LNCaP clone FGC (cell line): Measurements from ENCODE around the gene BCL2.

Experiments used
- DNase-seq: peaks from one replicate; pipeline ENCODE4 v3.0.0-alpha.2; 2011; ENCODE audit warnings: low read depth
- H3K4me3 ChIP-seq: 2 replicates; pipeline ENCODE4 v1.5.1; 2011; ENCODE audit warnings: mild to moderate bottlenecking, low read depth, low read length, control low read depth
- TF ChIP-seq, protein P1 (sequence below): IDR thresholded peaks from 2 replicates; pipeline ENCODE4 v1.5.1; 2012; ENCODE audit warnings: mild to moderate bottlenecking; ENCODE audit not compliant: control insufficient read depth, insufficient read depth; ENCODE audit errors: extremely low read depth

Gene BCL2

DNA sequence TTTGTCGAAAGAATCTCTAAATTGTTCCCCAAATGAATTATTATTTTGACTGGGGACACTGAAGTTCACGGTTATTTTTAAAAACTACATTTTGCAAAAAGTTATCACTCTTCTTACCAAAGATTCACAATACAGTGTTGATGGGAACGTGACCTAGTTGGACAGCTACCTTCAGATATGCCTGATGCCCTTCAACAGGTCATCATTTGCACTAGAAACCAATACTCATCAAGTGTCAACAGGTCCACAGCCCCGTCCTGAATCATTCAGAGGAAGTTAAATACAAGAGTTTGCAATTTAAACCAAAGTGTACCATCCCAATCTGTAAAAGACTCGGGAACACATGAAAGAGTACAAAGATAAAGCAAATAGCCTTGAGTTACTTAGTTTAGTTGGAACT lies 28.3 kb downstream of the BCL2 start:
- TF ChIP-seq, protein P1, sequence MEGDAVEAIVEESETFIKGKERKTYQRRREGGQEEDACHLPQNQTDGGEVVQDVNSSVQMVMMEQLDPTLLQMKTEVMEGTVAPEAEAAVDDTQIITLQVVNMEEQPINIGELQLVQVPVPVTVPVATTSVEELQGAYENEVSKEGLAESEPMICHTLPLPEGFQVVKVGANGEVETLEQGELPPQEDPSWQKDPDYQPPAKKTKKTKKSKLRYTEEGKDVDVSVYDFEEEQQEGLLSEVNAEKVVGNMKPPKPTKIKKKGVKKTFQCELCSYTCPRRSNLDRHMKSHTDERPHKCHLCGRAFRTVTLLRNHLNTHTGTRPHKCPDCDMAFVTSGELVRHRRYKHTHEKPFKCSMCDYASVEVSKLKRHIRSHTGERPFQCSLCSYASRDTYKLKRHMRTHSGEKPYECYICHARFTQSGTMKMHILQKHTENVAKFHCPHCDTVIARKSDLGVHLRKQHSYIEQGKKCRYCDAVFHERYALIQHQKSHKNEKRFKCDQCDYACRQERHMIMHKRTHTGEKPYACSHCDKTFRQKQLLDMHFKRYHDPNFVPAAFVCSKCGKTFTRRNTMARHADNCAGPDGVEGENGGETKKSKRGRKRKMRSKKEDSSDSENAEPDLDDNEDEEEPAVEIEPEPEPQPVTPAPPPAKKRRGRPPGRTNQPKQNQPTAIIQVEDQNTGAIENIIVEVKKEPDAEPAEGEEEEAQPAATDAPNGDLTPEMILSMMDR, result no peak
- H3K4me3 ChIP-seq, result no peak overlapping the region
- no peak for DNase-seq

DNA sequence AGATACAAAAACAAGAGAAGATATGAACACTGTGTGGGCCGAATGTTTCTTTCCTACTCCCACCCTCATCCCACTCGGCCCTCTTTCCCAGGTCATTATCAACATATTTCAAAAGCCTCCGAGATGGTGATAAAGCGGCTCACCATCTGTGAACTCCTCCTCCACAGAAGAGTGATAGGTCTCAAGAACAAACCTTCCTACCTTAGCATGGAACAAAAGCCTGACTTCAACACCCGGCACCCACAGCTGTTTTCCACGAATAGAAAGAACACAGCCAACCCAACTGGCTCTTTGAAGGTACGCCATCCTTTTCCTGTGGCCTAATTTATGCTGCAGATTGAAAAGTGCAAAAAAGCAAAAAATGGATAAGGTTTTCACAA lies 28.8 kb downstream of the BCL2 start:
- H3K4me3 ChIP-seq, result no peak overlapping the region
- TF ChIP-seq, protein P1, result no peak
- DNase-seq, result no peak

DNA sequence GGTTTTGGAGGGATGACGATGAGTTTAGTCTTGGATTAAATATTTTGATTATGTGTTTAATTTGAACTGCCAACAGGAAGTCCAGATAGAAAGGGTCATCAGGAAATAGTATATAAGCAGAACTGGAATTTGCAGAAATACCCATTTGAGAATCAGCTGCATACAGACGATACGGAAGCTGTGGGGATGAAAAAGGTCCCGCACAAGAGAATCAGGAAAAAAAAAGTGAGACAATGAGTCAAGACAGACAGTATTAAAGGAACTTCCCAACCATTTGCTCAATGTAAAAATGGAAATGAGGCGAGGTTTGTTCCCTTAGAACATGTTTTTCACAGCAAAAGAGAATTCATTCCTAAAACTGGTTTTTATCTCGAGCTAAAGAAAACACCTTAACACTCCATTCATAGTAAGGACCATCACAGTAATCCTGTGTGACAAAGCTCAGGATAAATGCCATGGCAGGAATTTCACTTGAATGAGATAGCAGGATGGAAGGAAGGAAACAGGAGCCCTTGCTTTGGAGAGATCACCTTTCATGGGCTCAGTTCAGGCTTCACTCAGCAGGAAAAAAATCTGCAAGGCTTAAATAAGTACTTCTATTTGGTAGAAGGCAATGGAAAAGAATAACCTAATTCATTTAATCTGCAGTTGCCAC lies 29.3 kb downstream of the BCL2 start:
- DNase-seq, result no peak
- TF ChIP-seq, protein P1, result no peak
- H3K4me3 ChIP-seq, result no peak overlapping the region

DNA sequence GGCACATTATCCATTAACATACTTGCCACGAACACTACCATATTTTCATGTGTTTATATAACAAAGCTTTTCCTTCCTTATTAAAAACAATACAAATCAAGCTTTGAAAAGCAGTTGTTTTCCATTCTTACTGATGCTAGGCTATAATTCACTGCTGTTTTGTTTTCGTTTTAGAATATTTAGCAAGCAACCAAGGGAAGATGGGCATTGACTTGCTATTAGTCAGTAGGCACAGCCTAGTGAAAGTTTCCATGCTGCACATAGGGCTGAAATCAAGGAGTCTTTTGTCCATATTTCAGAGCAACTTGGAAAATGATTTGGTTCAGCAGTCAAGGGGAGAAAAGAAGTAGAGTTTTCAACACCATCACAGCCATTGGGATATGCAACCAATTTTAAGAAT lies 31.3 kb downstream of the BCL2 start:
- TF ChIP-seq, protein P1, result no peak
- no peak for DNase-seq
- H3K4me3 ChIP-seq, result no peak overlapping the region

DNA sequence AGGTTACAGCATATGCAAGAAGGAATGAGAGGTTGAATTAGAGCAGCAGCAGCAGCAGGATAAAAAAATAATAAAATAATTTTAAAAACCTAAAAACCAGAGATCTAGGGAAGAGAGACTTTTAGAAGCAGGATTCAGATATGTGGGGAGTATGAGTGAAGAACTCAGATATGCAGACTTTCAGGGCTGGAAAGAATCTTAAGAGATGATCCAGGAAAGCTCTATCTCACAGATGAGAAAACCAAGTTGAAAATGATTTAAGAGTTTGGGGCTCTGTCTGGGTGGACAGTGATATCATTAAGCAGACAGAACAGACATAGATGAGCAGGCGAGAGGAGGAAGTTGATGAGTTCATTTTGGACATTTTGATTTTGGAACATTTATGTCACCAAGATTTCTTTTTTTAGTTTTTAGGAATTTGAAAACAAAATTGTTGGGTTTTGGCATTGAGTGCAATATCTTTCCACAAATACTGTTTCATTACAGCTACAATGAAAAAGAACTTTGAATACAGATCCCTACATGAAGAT lies 31.8 kb downstream of the BCL2 start:
- DNase-seq, result no peak
- TF ChIP-seq, protein P1, result no peak
- no peak overlapping the region for H3K4me3 ChIP-seq

DNA sequence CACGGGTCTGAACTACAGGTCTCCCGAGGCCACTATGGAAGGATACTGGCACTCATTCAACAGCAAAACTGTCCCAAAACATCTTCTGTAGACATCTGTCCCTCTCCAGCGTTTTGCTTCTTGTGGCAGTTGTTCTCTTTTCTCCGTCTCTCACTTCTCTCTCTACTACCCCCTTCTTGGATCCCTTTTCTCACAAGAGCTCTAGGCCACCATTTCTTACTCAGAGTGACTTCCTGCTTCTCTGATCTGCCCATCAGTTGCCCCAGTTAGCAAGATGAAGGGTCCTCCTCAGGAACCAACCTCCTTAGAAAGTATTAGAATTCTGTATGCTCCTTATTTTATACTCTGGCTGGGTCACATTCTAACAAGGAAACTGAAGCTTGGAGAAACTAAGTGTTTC lies 32.6 kb downstream of the BCL2 start:
- no peak for DNase-seq
- TF ChIP-seq, protein P1, result no peak
- no peak overlapping the region for H3K4me3 ChIP-seq
